ENCODE results near the gene PIGU.
"Not testable (repeated sequence)": the region's sequence is repeated elsewhere in the genome, so short reads cannot be mapped to it uniquely, and the experiment has no call there.

PIGU gene, protein sequence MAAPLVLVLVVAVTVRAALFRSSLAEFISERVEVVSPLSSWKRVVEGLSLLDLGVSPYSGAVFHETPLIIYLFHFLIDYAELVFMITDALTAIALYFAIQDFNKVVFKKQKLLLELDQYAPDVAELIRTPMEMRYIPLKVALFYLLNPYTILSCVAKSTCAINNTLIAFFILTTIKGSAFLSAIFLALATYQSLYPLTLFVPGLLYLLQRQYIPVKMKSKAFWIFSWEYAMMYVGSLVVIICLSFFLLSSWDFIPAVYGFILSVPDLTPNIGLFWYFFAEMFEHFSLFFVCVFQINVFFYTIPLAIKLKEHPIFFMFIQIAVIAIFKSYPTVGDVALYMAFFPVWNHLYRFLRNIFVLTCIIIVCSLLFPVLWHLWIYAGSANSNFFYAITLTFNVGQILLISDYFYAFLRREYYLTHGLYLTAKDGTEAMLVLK

GRCh38 chr20:34676642-34677373, at the start of gene PIGU:
Gene PIGU, minus strand, starts transcription at chr20:34677092. Its CDS starts 7 bp downstream, at chr20:34677085.
- peak; percentile 98 for DNase-seq (ENCODE audit: low spot score)

DNA sequence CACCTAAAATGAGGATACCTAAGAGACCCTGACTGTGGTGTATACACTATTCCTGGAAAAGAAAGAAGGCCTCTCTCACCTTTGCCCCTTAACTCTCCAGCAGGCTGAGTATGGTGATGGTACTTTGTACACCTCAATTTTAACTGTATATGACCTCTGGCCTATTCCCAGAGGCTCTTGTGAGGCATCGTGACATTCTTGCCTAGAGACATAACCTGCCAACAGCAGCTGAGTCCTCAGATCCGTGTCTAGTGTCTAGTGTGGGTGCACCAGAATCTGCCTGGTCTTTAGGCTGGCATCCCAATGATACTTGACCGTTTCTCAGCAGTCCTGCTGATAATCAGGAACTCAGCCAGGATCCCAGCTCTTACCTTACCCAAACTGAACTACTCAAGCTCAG, 47.3 kb upstream of the PIGU start:
- no peak for DNase-seq (ENCODE audit: low spot score)

- DNase-seq (ENCODE audit: low spot score): not testable (repeated sequence)
These were observed 45.7 kb upstream of the PIGU start for GRCh38 chr20:34722560-34722959.

DNA sequence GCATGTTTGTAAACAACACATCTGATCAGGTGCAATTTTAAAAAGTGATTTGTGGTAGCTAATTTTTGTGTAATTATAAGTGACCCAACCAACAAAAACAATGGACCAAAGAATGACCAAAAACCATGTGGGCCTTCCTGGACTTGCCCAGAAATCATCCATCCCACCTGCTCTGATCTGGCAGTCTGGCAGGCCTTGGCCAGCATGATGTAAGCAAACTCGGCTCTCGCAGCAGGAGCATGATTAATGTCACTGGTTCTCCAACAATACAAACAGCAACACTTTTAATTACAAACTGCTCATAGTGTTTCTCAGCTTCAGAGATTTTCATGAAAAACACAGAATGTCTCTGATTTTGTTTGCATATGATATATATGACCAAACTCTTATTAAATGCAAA, 43.4 kb upstream of the PIGU start:
- no peak for DNase-seq (ENCODE audit: low spot score)

DNA sequence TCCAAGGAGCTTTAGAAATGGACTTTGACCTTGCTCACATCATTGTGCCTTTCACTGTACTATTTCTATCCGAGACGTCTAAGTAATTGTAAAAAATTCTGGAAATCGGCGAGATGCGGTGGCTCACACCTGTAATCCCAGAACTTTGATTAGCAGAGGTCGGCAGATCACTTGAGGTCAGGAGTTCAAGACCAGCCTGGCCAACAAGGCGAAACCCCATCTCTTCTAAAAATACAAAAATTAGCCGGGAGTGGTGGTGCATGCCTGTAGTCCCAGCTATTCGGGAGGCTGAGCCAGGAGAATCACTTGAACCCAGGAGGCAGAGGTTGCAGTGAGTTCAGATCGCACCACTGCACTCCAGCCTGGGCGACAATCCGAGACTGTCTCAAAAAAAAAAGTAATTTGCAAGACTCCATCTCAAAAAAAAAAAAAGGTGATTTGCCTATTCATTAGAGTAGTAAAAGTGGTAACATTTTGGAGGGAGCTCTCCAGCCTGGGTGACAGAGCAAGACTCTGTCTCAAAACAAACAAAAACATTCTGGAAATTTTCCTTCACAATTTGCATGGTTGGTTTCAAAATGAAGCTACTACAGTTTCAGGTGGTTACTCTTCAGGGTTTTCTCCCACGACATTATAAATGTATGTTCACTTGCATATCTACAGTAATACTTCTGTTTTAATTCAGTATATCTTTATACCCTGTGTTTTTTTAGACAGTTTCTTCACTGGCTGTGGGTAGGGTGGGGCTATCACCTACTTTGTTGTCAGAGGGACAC, 42.5 kb upstream of the PIGU start:
- not testable (repeated sequence) for DNase-seq (ENCODE audit: low spot score)

DNA sequence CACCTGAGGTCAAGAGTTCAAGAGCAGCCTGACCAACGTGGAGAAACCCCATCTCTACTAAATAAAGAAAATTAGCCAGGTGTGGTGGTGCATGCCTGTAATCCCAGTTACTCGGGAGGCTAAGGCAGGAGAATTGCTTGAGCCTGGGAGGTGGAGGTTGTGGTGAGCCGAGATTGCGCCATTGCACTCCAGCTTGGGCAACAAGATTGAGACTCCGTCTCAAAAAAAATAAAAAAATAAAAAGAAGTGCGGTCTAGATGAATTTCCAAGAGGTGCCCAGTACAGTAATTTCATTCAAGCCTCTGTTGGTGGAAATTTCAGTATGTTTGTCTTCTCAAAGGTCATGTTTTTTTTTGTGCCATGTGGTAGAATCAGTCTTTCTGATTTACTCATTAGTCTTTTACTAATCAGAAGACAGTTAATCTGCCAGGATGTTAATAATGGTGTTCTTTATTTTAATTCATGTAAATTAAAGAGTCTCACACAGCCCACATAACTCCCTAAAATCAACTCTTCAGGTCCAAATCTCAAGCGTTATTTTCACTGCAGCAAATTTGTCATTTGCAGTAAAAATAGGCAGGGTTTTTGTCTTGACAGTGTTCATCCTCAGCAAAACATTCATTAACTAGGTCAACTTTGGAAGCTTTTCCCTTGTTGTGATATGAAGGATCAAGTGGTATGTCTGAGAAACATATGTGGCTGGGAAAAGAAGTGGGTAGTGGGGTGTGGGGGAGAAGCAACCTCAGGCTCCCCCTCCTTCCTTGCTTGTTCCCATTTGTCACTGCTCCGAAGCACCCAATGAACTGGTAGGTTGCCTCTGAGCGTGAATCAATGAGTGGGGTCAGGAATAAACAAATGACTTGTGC, 40.6 kb upstream of the PIGU start:
- no peak for DNase-seq (ENCODE audit: low spot score)

DNA sequence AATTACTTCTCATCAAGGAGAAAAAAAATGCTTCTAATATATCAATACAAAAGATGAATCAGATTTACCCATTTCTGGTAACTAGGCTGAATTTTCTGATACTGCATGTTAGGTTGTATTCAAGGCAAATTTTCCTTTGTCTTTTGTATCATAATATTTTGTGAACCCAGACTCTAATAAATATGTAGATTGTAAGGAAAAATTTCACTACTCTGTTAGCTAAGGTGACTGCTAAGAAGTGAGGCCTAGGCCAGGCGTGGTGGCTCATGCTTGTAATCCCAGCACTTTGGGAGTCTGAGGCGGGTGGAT, 40.0 kb upstream of the PIGU start:
- no peak for DNase-seq (ENCODE audit: low spot score)

- DNase-seq (ENCODE audit: low spot score): no peak
These were observed 38.5 kb upstream of the PIGU start for GRCh38 chr20:34715384-34715783.

DNA sequence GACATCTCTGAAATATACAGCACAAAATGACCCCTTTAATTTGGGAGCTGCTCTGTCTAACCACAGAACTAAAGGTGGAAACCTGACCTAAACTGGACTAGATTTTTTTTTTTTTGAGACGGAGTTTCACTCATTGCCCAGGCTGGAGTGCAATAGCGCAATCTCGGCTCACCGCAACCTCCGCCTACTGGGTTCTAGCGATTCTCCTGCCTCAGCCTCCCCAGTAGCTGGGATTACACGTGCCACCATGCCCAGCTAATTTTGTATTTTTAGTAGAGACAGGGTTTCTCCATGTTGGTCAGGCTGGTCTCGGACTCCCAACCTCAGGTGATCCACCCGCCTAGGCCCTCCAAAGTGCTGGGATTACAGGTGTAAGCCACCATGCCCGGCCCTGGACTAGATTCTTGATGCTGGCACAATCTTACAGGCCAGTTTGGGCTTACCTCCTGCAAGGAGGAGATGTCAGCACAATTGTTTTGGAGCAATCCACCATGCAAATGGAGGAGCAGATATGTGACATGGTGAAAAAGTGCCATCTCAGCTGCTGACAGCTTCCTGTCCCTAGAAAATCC, 37.1 kb upstream of the PIGU start:
- DNase-seq (ENCODE audit: low spot score): not testable (repeated sequence)

DNA sequence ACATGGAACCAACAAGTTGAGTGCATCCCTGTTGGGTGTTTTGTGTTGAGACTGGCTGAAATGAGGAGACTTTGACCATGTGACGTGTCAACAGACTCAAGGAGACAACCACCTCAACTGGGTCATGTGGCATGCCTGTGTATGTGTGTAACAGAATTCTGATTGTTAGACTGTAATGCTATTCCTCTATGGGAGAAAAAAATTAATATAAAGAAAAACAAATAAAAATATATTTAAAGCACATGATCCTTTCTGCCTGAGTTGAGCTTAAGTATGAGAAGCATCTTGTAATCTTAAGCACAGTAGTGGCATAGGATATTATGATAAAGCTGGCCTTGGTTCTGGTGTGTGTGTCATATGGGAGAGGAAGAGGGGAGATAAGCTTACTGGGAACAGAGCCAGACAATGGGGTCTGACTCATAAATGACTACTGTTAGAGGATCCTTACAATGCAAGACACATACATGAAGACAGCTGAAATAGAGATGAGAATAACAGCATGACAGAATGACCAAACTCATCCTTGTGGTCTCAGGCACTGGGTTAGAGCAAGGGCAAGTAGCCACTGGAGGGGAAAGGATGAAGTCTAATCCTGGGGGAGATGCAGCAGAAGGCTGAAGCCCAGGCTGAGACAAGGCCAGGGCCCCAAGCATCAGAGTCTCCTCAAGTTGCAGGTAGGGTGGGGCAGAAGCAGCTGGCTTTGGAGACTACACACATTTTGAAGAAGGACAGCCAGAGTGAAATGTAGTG, 36.5 kb upstream of the PIGU start:
- DNase-seq (ENCODE audit: low spot score): peak; percentile 97

- no peak for DNase-seq (ENCODE audit: low spot score)
These were observed 35.8 kb upstream of the PIGU start for GRCh38 chr20:34712525-34713192.

- no peak for DNase-seq (ENCODE audit: low spot score)
These were observed 35.0 kb upstream of the PIGU start for GRCh38 chr20:34711813-34712430.

DNA sequence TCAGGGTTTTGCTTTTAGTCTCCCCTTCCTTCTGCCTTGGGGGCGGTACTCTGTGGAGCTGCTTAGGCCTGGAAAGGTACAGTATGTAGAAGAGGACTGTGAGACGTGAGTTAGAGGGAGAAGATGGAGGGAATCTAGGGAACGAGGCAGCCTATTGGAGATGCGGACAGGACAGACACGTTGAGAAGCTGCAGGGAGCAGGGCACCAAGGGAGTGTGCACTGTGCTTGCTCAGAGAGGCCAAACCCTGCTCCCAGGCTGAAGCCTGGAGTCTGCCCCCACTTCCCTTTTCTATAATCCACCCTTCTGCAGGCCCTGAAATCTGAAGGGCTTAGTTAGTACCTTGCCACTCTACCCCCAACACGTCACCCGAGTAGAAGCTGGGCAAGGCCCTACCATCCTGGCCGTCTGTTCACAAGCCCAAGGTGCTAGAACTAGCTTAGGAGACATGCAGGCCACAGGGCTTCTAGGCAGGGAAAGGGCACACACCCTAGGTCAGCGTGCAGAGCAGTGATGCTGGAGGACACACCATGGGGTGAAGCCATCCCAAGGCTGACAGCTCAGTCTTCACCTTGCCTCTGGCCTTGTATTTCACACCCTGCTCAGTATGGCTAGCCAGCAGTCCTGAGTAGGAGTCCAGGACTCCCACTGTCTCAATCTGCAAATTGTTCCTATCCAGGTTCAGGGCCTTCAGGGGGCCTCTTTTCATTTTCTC, 34.1 kb upstream of the PIGU start:
- no peak for DNase-seq (ENCODE audit: low spot score)

DNA sequence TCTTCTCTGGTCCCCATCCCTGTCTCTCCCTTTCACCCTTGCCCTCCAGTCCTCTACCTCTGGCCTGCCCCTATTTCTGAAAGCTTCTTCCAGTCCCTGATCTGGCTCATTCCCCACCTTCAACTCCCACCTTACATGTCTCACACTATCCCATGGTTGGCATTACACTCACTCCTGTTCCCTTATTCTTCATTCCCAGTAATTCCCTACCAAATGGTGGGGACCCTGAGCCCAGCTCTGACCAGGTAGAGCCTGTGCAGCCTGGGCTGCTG, 33.6 kb upstream of the PIGU start:
- DNase-seq (ENCODE audit: low spot score): no peak

- peak; percentile 89 for DNase-seq (ENCODE audit: low spot score)
These were observed 33.1 kb upstream of the PIGU start for GRCh38 chr20:34709831-34710567.

GRCh38 chr20:34709044-34709830, 32.3 kb upstream of the PIGU start:
- peak; percentile 96 for DNase-seq (ENCODE audit: low spot score)

DNA sequence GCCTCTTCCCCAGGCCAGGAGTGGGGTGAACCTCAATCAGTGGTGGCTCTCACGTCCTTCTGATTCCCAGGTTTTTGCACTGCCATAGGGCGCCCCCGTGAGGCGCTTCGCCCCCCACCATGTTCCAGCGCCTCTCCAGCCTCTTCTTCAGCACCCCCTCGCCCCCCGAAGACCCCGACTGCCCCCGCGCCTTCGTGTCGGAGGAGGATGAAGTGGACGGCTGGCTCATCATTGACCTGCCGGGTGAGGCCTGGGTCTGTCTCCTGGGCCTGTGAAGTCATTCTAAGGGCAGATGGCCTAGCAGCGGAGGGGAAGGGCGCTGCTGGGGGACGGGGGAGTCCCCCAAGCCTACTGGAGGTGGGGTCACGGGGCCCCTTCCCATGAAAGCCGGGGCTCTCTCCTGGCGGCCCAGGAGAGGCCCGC, 31.7 kb upstream of the PIGU start:
- peak; percentile 78 for DNase-seq (ENCODE audit: low spot score)
